ENCODE data around the gene PDE4D. TPM values are rescaled to one million over a fixed set of nuclear protein-coding genes. Genes with fewer than 3 reads are reported as not detected.

The PDE4D gene
- total RNA-seq, 1 experiment from 2014 or later = 3.3 TPM

GRCh38 chr5:59428391-59428790 lies 465.1 kb downstream of the PDE4D start (continued):
- no peak for TF ChIP-seq FOXP1 (CRISPR knock-in tag; IDR thresholded peaks at IDR 0.05; ENCODE audit: borderline replicate concordance)
- TF ChIP-seq CDX4 (CRISPR knock-in tag; IDR thresholded peaks at IDR 0.05; ENCODE audit: borderline replicate concordance) = no peak

DNA sequence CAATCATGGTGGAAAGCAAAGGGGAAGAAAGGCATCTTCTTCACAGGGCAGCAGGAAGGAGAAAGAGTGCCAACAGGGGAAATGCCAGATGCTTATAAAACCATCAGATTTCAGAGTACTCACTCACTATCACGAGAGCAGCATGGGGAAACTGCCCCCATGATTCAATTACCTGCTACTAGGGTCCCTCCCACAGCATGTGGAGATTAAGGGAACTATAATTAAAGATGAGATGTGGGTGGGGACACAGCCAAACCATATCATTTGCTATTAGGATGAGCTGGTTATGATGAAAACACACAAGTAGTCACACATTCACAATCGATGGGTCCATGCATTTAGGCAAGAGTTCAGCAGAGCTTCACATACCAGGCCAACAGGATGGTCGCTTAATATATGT lies 469.0 kb downstream of the PDE4D start:
- Mint-ChIP-seq H3K36me3 (no peaks in the 10 kb centered on the region), H3K9me3 (0 out of 2 replicates have a peak, but pooled peaks cover 4% of the 10 kb centered on the region), H3K27ac (no peak overlapping the region), H3K4me1 (peaks cover 10% of the 10 kb centered on the region), H3K4me3 (no peak overlapping the region), H3K27me3 (ENCODE audit: low read depth) (no peaks in the 10 kb centered on the region)
- TF ChIP-seq STAT6 (CRISPR knock-in tag; conservative IDR thresholded peaks at IDR 0.05; ENCODE audit: low read depth) (no peak), KAT7 (CRISPR knock-in tag; IDR thresholded peaks at IDR 0.05; ENCODE audit: borderline replicate concordance) (no peak), HMGA2 (CRISPR knock-in tag; IDR thresholded peaks at IDR 0.05) (no peak), RORB (CRISPR knock-in tag; IDR thresholded peaks at IDR 0.05) (no peak), MYBL2 (CRISPR knock-in tag; IDR thresholded peaks at IDR 0.05) (no peak), ATF1 (CRISPR knock-in tag; IDR thresholded peaks at IDR 0.05) (no peak), ZNF232 (CRISPR knock-in tag; IDR thresholded peaks at IDR 0.05) (no peak), SMAD3 (CRISPR knock-in tag; IDR thresholded peaks at IDR 0.05; ENCODE audit: borderline replicate concordance) (no peak)
- TF ChIP-seq, protein P1, sequence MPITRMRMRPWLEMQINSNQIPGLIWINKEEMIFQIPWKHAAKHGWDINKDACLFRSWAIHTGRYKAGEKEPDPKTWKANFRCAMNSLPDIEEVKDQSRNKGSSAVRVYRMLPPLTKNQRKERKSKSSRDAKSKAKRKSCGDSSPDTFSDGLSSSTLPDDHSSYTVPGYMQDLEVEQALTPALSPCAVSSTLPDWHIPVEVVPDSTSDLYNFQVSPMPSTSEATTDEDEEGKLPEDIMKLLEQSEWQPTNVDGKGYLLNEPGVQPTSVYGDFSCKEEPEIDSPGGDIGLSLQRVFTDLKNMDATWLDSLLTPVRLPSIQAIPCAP (CRISPR knock-in tag; IDR thresholded peaks at IDR 0.05) = no peak
- TF ChIP-seq, protein P2, sequence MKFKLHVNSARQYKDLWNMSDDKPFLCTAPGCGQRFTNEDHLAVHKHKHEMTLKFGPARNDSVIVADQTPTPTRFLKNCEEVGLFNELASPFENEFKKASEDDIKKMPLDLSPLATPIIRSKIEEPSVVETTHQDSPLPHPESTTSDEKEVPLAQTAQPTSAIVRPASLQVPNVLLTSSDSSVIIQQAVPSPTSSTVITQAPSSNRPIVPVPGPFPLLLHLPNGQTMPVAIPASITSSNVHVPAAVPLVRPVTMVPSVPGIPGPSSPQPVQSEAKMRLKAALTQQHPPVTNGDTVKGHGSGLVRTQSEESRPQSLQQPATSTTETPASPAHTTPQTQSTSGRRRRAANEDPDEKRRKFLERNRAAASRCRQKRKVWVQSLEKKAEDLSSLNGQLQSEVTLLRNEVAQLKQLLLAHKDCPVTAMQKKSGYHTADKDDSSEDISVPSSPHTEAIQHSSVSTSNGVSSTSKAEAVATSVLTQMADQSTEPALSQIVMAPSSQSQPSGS (CRISPR knock-in tag; IDR thresholded peaks at IDR 0.05; ENCODE audit: borderline replicate concordance, low read depth) = no peak
- POLR2A ChIA-PET = no interaction called here
- no peak for DNase-seq (ENCODE audit: low spot score)
- ATAC-seq = no peak
- CTCF ChIA-PET = no interaction called here

DNA sequence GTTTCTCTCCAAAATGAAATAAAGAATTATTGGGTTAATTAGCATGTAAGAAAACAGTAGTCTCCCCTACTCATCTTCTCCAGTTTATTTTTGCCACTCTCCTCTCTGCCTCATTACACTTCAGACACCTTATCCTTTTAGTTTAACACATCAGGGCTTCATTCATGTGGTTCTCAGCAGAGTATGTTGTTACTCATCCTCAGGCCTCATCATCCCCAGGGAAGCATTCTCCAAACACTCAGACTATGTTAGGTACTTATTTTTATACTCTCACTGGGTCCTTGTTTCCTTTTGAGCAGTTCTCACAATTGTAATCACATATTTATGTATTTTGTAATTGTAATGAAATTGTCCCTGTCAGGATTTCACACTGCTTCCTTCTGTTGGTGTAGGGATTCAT lies 470.5 kb downstream of the PDE4D start:
- Mint-ChIP-seq H3K36me3 (no peaks in the 10 kb centered on the region), H3K4me3 (no peak overlapping the region), H3K9me3 (0 out of 2 replicates have a peak, but pooled peaks cover 4% of the 10 kb centered on the region), H3K27ac (no peak overlapping the region), H3K4me1 (peaks cover 13% of the 10 kb centered on the region), H3K27me3 (ENCODE audit: low read depth) (no peaks in the 10 kb centered on the region)
- DNase-seq (ENCODE audit: low spot score) (no peak), ATAC-seq (no peak)
- POLR2A ChIA-PET = no interaction called here
- CTCF ChIA-PET = no interaction called here
- TF ChIP-seq TCF7 (CRISPR knock-in tag; IDR thresholded peaks at IDR 0.05; ENCODE audit: low read depth) (no peak), ZNF219 (CRISPR knock-in tag; IDR thresholded peaks at IDR 0.05; ENCODE audit: borderline replicate concordance) (no peak), FOXJ3 (CRISPR knock-in tag; IDR thresholded peaks at IDR 0.05; ENCODE audit: borderline replicate concordance) (no peak)
- TF ChIP-seq, protein P3, sequence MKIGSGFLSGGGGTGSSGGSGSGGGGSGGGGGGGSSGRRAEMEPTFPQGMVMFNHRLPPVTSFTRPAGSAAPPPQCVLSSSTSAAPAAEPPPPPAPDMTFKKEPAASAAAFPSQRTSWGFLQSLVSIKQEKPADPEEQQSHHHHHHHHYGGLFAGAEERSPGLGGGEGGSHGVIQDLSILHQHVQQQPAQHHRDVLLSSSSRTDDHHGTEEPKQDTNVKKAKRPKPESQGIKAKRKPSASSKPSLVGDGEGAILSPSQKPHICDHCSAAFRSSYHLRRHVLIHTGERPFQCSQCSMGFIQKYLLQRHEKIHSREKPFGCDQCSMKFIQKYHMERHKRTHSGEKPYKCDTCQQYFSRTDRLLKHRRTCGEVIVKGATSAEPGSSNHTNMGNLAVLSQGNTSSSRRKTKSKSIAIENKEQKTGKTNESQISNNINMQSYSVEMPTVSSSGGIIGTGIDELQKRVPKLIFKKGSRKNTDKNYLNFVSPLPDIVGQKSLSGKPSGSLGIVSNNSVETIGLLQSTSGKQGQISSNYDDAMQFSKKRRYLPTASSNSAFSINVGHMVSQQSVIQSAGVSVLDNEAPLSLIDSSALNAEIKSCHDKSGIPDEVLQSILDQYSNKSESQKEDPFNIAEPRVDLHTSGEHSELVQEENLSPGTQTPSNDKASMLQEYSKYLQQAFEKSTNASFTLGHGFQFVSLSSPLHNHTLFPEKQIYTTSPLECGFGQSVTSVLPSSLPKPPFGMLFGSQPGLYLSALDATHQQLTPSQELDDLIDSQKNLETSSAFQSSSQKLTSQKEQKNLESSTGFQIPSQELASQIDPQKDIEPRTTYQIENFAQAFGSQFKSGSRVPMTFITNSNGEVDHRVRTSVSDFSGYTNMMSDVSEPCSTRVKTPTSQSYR (CRISPR knock-in tag; IDR thresholded peaks at IDR 0.05) = no peak
